Nephron (organoid): Measurements from ENCODE around the gene MUC2.

Experiments
- H3K27ac Mint-ChIP-seq, 3 experiments: 2 replicates each; pipeline ENCODE4 v1.8.0; 2020; ENCODE audit warnings: mixed read lengths in 3 of 3, mild to moderate bottlenecking in 2 of 3, moderate library complexity in 1 of 3
- H3K27me3 Mint-ChIP-seq: 2 replicates; pipeline ENCODE4 v1.8.0; 2021; ENCODE audit warnings: low read depth, mild to moderate bottlenecking, moderate library complexity, mixed read lengths
- H3K36me3 Mint-ChIP-seq: 2 replicates; pipeline ENCODE4 v1.8.0; 2020; ENCODE audit warnings: low read depth, mixed read lengths
- H3K4me1 Mint-ChIP-seq: 2 replicates; pipeline ENCODE4 v1.8.0; 2020; ENCODE audit warnings: mixed read lengths
- H3K4me3 Mint-ChIP-seq, 3 experiments: 2 replicates each; pipeline ENCODE4 v1.8.0; 2020; ENCODE audit warnings: mild to moderate bottlenecking in 3 of 3, mixed read lengths in 3 of 3, moderate library complexity in 2 of 3
- H3K9me3 Mint-ChIP-seq: 2 replicates; pipeline ENCODE4 v1.8.0; 2020; ENCODE audit warnings: mixed read lengths
- TF ChIP-seq, protein P1 (sequence below), 3 experiments: fragments of 200-600 bp; sonication (generic); IDR thresholded peaks; one replicate each; pipeline ENCODE4 v1.5.0; 2021; ENCODE audit warnings: antibody characterized with exemption in 3 of 3; ENCODE audit not compliant: unreplicated experiment in 3 of 3

Gene MUC2

DNA sequence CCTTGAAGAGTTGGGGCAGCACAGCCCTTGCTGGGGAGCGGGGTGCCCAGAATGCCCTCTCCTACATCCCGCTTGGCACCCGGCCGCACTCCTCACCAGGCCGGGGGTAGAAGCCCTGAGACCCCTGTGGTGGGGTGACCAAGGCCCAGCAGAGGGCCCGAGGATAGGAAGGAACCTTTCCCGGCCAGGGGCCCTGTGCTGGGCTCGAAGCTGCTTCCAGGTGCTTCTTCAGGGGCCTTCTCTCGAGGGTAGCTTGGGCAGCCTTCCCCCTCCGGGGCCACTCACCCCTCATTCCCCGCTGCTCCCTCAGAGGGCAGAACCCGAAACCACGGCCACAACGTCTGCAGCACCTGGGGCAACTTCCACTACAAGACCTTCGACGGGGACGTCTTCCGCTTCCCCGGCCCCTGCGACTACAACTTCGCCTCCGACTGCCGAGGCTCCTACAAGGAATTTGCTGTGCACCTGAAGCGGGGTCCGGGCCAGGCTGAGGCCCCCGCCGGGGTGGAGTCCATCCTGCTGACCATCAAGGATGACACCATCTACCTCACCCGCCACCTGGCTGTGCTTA lies 752 bp downstream of the MUC2 start:
- H3K4me3 Mint-ChIP-seq = no peak overlapping the region
- peak overlapping the region in 1 of 3 experiments; percentile 29 for H3K27ac Mint-ChIP-seq
- no peaks in the 10 kb centered on the region for H3K36me3 Mint-ChIP-seq
- no peaks in the 10 kb centered on the region for H3K4me1 Mint-ChIP-seq
- TF ChIP-seq, protein P1, sequence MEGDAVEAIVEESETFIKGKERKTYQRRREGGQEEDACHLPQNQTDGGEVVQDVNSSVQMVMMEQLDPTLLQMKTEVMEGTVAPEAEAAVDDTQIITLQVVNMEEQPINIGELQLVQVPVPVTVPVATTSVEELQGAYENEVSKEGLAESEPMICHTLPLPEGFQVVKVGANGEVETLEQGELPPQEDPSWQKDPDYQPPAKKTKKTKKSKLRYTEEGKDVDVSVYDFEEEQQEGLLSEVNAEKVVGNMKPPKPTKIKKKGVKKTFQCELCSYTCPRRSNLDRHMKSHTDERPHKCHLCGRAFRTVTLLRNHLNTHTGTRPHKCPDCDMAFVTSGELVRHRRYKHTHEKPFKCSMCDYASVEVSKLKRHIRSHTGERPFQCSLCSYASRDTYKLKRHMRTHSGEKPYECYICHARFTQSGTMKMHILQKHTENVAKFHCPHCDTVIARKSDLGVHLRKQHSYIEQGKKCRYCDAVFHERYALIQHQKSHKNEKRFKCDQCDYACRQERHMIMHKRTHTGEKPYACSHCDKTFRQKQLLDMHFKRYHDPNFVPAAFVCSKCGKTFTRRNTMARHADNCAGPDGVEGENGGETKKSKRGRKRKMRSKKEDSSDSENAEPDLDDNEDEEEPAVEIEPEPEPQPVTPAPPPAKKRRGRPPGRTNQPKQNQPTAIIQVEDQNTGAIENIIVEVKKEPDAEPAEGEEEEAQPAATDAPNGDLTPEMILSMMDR (IDR thresholded peaks at IDR 0.05; ENCODE audit: unreplicated experiment in 3 of 3) = no peak
- H3K27me3 Mint-ChIP-seq = no peaks in the 10 kb centered on the region
- no peaks in the 10 kb centered on the region for H3K9me3 Mint-ChIP-seq

DNA sequence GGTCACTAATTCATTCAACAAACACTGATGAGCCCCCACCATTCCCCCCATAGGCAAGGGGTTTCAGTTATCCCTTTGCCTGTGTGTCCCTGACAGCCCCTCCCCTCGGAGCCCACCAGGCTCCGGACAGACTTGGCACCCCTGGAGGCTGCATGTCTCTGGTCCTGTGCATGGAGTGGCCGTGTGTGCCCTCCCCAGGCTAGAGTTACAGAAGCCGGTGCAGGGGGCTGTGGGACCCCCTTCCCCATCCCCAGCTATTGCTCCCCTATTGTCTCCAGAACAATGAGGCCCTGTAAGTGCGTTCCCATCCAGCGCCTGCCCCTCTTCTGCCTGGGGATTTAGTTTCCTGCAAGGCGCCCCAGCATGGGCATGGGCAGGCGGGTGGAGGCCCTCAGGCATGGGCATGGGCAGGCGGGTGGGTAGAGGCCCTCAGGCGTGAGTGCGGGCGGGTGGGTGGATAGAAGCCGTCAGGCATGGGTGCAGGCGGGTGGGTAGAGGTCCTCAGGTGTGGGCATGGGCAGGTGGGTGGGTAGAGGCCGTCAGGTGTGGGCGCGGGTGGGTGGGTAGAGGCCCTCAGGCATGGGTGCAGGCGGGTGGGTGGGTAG lies 1.5 kb downstream of the MUC2 start:
- Mint-ChIP-seq H3K36me3 (no peaks in the 10 kb centered on the region), H3K27me3 (no peaks in the 10 kb centered on the region), H3K27ac (peak overlapping the region in 1 of 3 experiments; percentile 29), H3K9me3 (no peaks in the 10 kb centered on the region), H3K4me3 (no peak overlapping the region), H3K4me1 (no peaks in the 10 kb centered on the region)
- TF ChIP-seq, protein P1 (IDR thresholded peaks at IDR 0.05; ENCODE audit: unreplicated experiment in 3 of 3) = no peak

DNA sequence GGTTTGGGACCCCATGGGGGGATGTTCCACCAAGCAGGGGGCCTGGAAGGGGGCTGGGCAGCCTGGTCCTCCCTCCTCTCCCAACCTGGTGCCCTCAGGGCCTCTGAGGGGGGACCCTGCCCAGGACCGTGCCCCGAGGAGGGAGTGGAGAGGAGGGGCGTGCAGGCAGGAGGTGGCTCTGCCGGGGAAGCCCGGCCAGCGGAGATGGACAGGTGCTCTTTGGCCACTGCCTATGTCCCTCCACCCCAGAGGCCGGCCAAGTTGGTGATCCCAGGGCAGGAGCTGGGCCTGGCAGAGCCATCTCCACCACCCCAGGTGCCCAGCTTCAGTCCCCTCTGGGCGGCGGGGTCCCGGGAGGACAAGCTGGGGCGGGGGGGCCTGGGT lies 2.4 kb downstream of the MUC2 start:
- no peaks in the 10 kb centered on the region for H3K4me1 Mint-ChIP-seq
- H3K9me3 Mint-ChIP-seq = no peaks in the 10 kb centered on the region
- H3K36me3 Mint-ChIP-seq = no peaks in the 10 kb centered on the region
- H3K27me3 Mint-ChIP-seq = no peaks in the 10 kb centered on the region
- H3K27ac Mint-ChIP-seq = no peak overlapping the region
- TF ChIP-seq, protein P1 (IDR thresholded peaks at IDR 0.05; ENCODE audit: unreplicated experiment in 3 of 3) = no peak
- no peak overlapping the region for H3K4me3 Mint-ChIP-seq

DNA sequence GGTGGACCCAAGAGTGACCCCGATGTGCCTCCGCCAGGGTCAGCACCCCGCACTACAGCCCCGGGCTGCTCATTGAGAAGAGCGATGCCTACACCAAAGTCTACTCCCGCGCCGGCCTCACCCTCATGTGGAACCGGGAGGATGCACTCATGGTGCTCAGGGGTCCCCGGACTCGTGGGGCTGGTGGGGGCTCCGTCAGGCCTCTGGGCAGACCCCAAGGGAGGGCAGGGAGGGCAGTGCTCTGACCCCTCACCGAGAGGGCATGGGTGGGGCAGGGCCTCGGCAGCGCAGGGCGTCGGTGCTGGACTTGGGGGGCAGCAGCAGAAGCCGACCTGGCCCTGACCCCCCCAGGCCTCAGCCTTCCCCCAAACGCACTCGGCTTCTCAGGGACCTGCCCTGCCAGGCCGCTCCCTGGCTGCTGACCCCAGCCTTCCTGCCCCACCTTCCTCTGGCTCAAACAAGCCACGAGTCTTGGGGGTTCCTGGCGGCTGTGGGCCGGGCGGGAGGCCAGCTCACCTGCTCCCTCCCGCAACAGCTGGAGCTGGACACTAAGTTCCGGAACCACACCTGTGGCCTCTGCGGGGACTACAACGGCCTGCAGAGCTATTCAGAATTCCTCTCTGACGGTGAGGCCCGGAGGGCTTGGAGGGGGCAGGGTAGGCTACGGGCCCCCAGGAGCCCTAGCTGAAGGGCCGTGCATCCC lies 2.9 kb downstream of the MUC2 start:
- Mint-ChIP-seq H3K9me3 (no peaks in the 10 kb centered on the region), H3K36me3 (no peaks in the 10 kb centered on the region), H3K27me3 (no peaks in the 10 kb centered on the region), H3K27ac (no peak overlapping the region), H3K4me3 (no peak overlapping the region), H3K4me1 (no peaks in the 10 kb centered on the region)
- TF ChIP-seq, protein P1 (IDR thresholded peaks at IDR 0.05; ENCODE audit: unreplicated experiment in 3 of 3) = no peak

DNA sequence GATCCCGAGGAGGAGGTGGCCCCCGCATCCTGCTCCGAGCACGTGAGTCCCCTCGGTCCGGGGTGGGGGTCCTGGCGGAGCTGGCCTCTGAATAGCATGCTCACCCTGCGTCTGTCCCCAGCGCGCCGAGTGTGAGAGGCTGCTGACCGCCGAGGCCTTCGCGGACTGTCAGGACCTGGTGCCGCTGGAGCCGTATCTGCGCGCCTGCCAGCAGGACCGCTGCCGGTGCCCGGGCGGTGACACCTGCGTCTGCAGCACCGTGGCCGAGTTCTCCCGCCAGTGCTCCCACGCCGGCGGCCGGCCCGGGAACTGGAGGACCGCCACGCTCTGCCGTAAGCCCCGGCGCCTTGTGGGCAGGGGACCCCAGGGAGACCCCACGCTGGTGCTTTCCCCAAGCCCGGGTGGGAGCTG lies 3.5 kb downstream of the MUC2 start:
- H3K36me3 Mint-ChIP-seq = no peaks in the 10 kb centered on the region
- H3K27ac Mint-ChIP-seq = no peak overlapping the region
- no peak overlapping the region for H3K4me3 Mint-ChIP-seq
- no peaks in the 10 kb centered on the region for H3K27me3 Mint-ChIP-seq
- H3K9me3 Mint-ChIP-seq = no peaks in the 10 kb centered on the region
- TF ChIP-seq, protein P1 (IDR thresholded peaks at IDR 0.05; ENCODE audit: unreplicated experiment in 3 of 3) = no peak
- no peaks in the 10 kb centered on the region for H3K4me1 Mint-ChIP-seq
